Panc1 (cell line): ENCODE measurements around the gene CDC45. TPM values are rescaled to one million over a fixed set of nuclear protein-coding genes. Genes with fewer than 3 reads are reported as not detected.
A peak's percentile ranks its signal among the peaks of the same experiment; 100 is the strongest.

ENCODE experiments used
- ATAC-seq: fragments of 200-7000 bp; cut with Tn5 transposase; 2 replicates; pipeline ENCODE4 v1.9.1; 2020; ENCODE audit warnings: mild to moderate bottlenecking, moderate library complexity
- BruUV-seq: library from RNA; stranded (reverse); fragments of 400-500 nt; replicated peaks from 2 replicates; lab custom pipeline; 2021; lab: Mats Ljungman, UMichigan
- CTCF ChIA-PET: fragments of 300-600 bp; sonication (Branson Sonifier 250); formaldehyde crosslinking; loops from one replicate; lab custom pipeline; 2022; ENCODE audit warnings: antibody characterized with exemption; lab: Charles Lee
- POLR2A ChIA-PET: fragments of 300-600 bp; sonication (Branson Sonifier 250); formaldehyde crosslinking; loops from one replicate; lab custom pipeline; 2022; ENCODE audit warnings: antibody characterized with exemption; lab: Charles Lee
- DNase-seq: peaks from one replicate; pipeline ENCODE4 v3.0.0-alpha.2; 2010; ENCODE audit warnings: low read depth, low spot score
- H3K27ac ChIP-seq: 2 replicates; pipeline ENCODE4 v1.5.1; 2011; ENCODE audit warnings: mild to moderate bottlenecking, low read length, inconsistent platforms
- H3K27me3 ChIP-seq: fragments of 200-500 bp; sonication (Bioruptor generic); 2 replicates; pipeline ENCODE4 v1.6.0; 2014; ENCODE audit warnings: low read length, inconsistent platforms; ENCODE audit not compliant: control insufficient read depth, insufficient read depth
- H3K36me3 ChIP-seq: fragments of 200-500 bp; sonication (Bioruptor generic); 2 replicates; pipeline ENCODE4 v1.5.1; 2014; ENCODE audit warnings: inconsistent platforms, mild to moderate bottlenecking, low read length, moderate library complexity; ENCODE audit not compliant: control insufficient read depth, insufficient read depth
- H3K4me1 ChIP-seq: 2 replicates; pipeline ENCODE4 v1.5.1; 2011; ENCODE audit warnings: inconsistent platforms, mild to moderate bottlenecking, low read length, moderate library complexity; ENCODE audit not compliant: control insufficient read depth, insufficient read depth
- H3K4me3 ChIP-seq, 2 experiments: 2 replicates each; pipeline ENCODE4 v1.5.1; 2011 to 2012; ENCODE audit warnings: low read depth in 2 of 2, low read length in 2 of 2, mild to moderate bottlenecking in 2 of 2, inconsistent platforms in 1 of 2, moderate library complexity in 1 of 2
- H3K9me3 ChIP-seq: fragments of 200-500 bp; sonication (Bioruptor generic); 2 replicates; pipeline ENCODE4 v1.5.1; 2014; ENCODE audit warnings: low read depth, mild to moderate bottlenecking, inconsistent platforms, low read length, moderate library complexity; ENCODE audit not compliant: control insufficient read depth, insufficient read depth
- POLR2AphosphoS5 ChIP-seq: IDR thresholded peaks from 2 replicates; pipeline ENCODE4 v1.6.1; 2012; ENCODE audit warnings: mild to moderate bottlenecking, low read depth, low read length, moderate library complexity
- SIN3A ChIP-seq: IDR thresholded peaks from 2 replicates; pipeline ENCODE4 v1.6.1; 2012; ENCODE audit warnings: low read depth, mild to moderate bottlenecking, low read length, moderate library complexity, borderline replicate concordance; ENCODE audit not compliant: insufficient read depth
- TCF7L2 ChIP-seq: IDR thresholded peaks from 2 replicates; pipeline ENCODE4 v1.6.1; 2011; ENCODE audit warnings: mild to moderate bottlenecking, low read depth, low read length, inconsistent platforms
- in situ Hi-C: cut with HindIII; loops from 2 replicates; pipeline ENCODE4 v1.10.0; 2016; ENCODE audit warnings: low sequenced_read_pairs, low pct_unique_long_range_greater_than_20kb
- intact Hi-C: fragments of 100-400 bp; cut with micrococcal nuclease; formaldehyde crosslinking; loops from one replicate; pipeline ENCODE4 v1.10.0; 2022; ENCODE audit not compliant: unreplicated experiment
- total RNA-seq: library from RNA; stranded (reverse); gene quantifications from one replicate; pipeline ENCODE4 v1.2.1, GENCODE V29; 2021; ENCODE audit not compliant: unreplicated experiment
- TF ChIP-seq, protein P1 (sequence below), 2 experiments: IDR thresholded peaks; 2 replicates each; pipeline ENCODE4 v1.6.1; 2011 to 2012; ENCODE audit warnings: low read depth in 2 of 2, control low read depth in 1 of 2, low read length in 1 of 2, mild to moderate bottlenecking in 1 of 2, moderate library complexity in 1 of 2; ENCODE audit not compliant: insufficient read depth in 1 of 2
- TF ChIP-seq, protein P2 (sequence below): fragments of 450-650 bp; IDR thresholded peaks from 2 replicates; pipeline ENCODE4 v1.5.1; 2017; ENCODE audit warnings: mild to moderate bottlenecking

The CDC45 gene
- total RNA-seq, 1 experiment from 2014 or later: 26.1 TPM

DNA sequence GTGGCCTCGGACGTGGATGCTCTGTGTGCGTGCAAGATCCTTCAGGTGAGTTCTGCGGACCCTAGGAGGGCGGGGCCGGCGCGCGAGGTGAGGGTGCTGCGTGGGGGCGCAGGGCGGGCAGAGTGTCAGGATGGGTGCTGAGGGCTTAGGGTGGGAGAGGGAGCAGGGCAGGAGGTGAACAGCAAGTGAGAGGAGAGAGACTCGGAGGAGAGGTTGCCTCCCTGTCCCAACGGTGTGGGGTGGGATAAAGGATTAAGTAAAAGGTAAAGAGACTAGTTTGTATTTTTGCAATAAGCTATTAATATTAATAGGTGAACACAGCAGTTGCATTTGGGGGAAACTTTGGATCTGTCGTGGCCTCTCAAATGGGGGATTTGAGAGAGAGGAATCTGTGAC is 451 bp downstream of the CDC45 start:
- intact Hi-C loops (no loop called here), in situ Hi-C loops (no loop called here)
- no TSS peak for BruUV-seq
- Histone ChIP-seq H3K27ac (peak overlapping the region; percentile 69), H3K9me3 (no peaks in the 10 kb centered on the region), H3K4me1 (peaks cover 3% of the 10 kb centered on the region; the same call in 1 of the 2 replicates), H3K36me3 (no peaks in the 10 kb centered on the region; the same call in 1 of the 2 replicates), H3K4me3 (peak overlapping the region; percentile 89 to 93), H3K27me3 (no peaks in the 10 kb centered on the region)
- no peak for TF ChIP-seq POLR2AphosphoS5
- TF ChIP-seq, protein P1, sequence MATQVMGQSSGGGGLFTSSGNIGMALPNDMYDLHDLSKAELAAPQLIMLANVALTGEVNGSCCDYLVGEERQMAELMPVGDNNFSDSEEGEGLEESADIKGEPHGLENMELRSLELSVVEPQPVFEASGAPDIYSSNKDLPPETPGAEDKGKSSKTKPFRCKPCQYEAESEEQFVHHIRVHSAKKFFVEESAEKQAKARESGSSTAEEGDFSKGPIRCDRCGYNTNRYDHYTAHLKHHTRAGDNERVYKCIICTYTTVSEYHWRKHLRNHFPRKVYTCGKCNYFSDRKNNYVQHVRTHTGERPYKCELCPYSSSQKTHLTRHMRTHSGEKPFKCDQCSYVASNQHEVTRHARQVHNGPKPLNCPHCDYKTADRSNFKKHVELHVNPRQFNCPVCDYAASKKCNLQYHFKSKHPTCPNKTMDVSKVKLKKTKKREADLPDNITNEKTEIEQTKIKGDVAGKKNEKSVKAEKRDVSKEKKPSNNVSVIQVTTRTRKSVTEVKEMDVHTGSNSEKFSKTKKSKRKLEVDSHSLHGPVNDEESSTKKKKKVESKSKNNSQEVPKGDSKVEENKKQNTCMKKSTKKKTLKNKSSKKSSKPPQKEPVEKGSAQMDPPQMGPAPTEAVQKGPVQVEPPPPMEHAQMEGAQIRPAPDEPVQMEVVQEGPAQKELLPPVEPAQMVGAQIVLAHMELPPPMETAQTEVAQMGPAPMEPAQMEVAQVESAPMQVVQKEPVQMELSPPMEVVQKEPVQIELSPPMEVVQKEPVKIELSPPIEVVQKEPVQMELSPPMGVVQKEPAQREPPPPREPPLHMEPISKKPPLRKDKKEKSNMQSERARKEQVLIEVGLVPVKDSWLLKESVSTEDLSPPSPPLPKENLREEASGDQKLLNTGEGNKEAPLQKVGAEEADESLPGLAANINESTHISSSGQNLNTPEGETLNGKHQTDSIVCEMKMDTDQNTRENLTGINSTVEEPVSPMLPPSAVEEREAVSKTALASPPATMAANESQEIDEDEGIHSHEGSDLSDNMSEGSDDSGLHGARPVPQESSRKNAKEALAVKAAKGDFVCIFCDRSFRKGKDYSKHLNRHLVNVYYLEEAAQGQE (IDR thresholded peaks at IDR 0.05; ENCODE audit: insufficient read depth in 1 of 2, low read depth in 2 of 2, low read length in 1 of 2): no peak
- TF ChIP-seq, protein P2, sequence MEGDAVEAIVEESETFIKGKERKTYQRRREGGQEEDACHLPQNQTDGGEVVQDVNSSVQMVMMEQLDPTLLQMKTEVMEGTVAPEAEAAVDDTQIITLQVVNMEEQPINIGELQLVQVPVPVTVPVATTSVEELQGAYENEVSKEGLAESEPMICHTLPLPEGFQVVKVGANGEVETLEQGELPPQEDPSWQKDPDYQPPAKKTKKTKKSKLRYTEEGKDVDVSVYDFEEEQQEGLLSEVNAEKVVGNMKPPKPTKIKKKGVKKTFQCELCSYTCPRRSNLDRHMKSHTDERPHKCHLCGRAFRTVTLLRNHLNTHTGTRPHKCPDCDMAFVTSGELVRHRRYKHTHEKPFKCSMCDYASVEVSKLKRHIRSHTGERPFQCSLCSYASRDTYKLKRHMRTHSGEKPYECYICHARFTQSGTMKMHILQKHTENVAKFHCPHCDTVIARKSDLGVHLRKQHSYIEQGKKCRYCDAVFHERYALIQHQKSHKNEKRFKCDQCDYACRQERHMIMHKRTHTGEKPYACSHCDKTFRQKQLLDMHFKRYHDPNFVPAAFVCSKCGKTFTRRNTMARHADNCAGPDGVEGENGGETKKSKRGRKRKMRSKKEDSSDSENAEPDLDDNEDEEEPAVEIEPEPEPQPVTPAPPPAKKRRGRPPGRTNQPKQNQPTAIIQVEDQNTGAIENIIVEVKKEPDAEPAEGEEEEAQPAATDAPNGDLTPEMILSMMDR: no peak
- TF ChIP-seq TCF7L2: no peak
- TF ChIP-seq SIN3A: no peak
- DNase-seq: no peak
- ChIA-PET POLR2A (no interaction called here), CTCF (interaction anchor here (0.5 to 0.7 kb wide), 3 partner anchors 9 to 518 kb away, joined by 3 to 5 read pairs (median 3); no protein-coding TSS in a partner anchor)
- ATAC-seq: peak; percentile 6; the same call in 1 of the 2 replicates

DNA sequence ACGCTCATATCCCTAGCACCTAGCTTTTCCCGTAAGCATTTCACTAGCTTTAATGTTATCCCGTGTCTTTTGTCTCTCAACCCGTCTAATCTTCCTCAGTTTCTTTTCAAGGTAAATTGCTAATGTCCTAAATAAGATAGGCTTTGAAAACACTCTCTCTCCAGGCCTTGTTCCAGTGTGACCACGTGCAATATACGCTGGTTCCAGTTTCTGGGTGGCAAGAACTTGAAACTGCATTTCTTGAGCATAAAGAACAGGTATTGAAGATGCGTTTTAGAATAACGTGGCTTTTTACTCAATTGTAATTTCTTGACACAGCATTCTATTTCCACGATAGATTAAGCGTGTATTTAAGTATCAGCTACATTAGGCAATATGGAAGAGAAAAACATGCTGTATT is 1.1 kb downstream of the CDC45 start:
- no TSS peak for BruUV-seq
- DNase-seq (no peak), ATAC-seq (no peak)
- ChIA-PET POLR2A (no interaction called here), CTCF (no interaction called here)
- H3K4me3 ChIP-seq: peak overlapping the region; percentile 89 to 93
- intact Hi-C loops: no loop called here
- in situ Hi-C loops: no loop called here
- H3K27ac ChIP-seq: peak overlapping the region; percentile 69
- H3K27me3 ChIP-seq: no peaks in the 10 kb centered on the region
- H3K9me3 ChIP-seq: no peaks in the 10 kb centered on the region
- peaks cover 3% of the 10 kb centered on the region for H3K36me3 ChIP-seq
- H3K4me1 ChIP-seq: peaks cover 3% of the 10 kb centered on the region; the same call in 1 of the 2 replicates
- TF ChIP-seq SIN3A: no peak
- TF ChIP-seq, protein P2: no peak
- TF ChIP-seq TCF7L2: no peak
- TF ChIP-seq, protein P1 (IDR thresholded peaks at IDR 0.05; ENCODE audit: insufficient read depth in 1 of 2, low read depth in 2 of 2, low read length in 1 of 2): no peak
- TF ChIP-seq POLR2AphosphoS5: no peak
